Ovary (tissue), 3 donors: ENCODE results near the gene SNX30.

Experiments used
- CTCF ChIP-seq, 3 donors: fragments of 450-650 bp in 2 of 3; fragments of 200-600 bp in 1 of 3; IDR thresholded peaks; one replicate each; pipeline versions ENCODE4 v1.5.1 to v1.8.0; 2016 to 2022; ENCODE audit warnings: antibody characterized with exemption in 3 of 3, mild to moderate bottlenecking in 1 of 3
- POLR2A ChIP-seq: fragments of 450-650 bp; IDR thresholded peaks from one replicate; pipeline ENCODE4 v1.6.1; 2017; ENCODE audit warnings: antibody characterized with exemption, mild to moderate bottlenecking, moderate library complexity
- donor health status: DM: no; HTN: no; CAD: no.

- no peak for TF ChIP-seq CTCF (IDR thresholded peaks at IDR 0.05)
- TF ChIP-seq POLR2A: no peak
Measured at GRCh38 chr9:112863214-112863613, 112.7 kb downstream of the SNX30 start.
